Activated CD4-positive, alpha-beta memory T cell treated with anti-CD3 and anti-CD28 coated beads, Interleukin-2, amount 10 ng/mL, durations not matched to agents 7 days and 5 days (primary cell): ENCODE data around the gene TMEM127. TPM values are rescaled to one million over a fixed set of nuclear protein-coding genes. Genes with fewer than 3 reads are reported as not detected.
"Not testable (repeated sequence)": the region's sequence is repeated elsewhere in the genome, so short reads cannot be mapped to it uniquely, and the experiment has no call there.

Experiments used
- CTCF ChIA-PET: fragments of 350-600 bp; sonication (Branson Sonifier 250); formaldehyde crosslinking; loops from one replicate; lab custom pipeline; 2021; ENCODE audit warnings: antibody characterized with exemption, inconsistent platforms; lab: Charles Lee
- POLR2A ChIA-PET: fragments of 350-600 bp; sonication (Branson Sonifier 250); formaldehyde crosslinking; loops from one replicate; lab custom pipeline; 2021; ENCODE audit warnings: antibody characterized with exemption; lab: Charles Lee
- DNase-seq: peaks from one replicate; pipeline ENCODE4 v3.0.0-alpha.2; 2020
- H3K27ac Mint-ChIP-seq: one replicate; pipeline ENCODE4 v1.8.0; 2021; ENCODE audit warnings: mild to moderate bottlenecking, mixed read lengths
- H3K27me3 Mint-ChIP-seq: one replicate; pipeline ENCODE4 v1.8.0; 2021; ENCODE audit warnings: mixed read lengths
- H3K36me3 Mint-ChIP-seq: one replicate; pipeline ENCODE4 v1.8.0; 2021; ENCODE audit warnings: low read depth, mixed read lengths
- H3K4me1 Mint-ChIP-seq: one replicate; pipeline ENCODE4 v1.8.0; 2021; ENCODE audit warnings: mixed read lengths
- H3K4me3 Mint-ChIP-seq: one replicate; pipeline ENCODE4 v1.8.0; 2021; ENCODE audit warnings: mild to moderate bottlenecking, mixed read lengths
- H3K9me3 Mint-ChIP-seq: one replicate; pipeline ENCODE4 v1.8.0; 2021; ENCODE audit warnings: mixed read lengths
- total RNA-seq, 2 experiments: library from RNA; stranded (reverse); gene quantifications; one replicate each; pipeline ENCODE4 v1.2.3, GENCODE V29; 2021

TMEM127 gene
- total RNA-seq, 2 experiments from 2014 or later, result 42.4 to 44.0 TPM

- H3K27me3 Mint-ChIP-seq, result no peaks in the 10 kb centered on the region
- H3K4me1 Mint-ChIP-seq, result peaks cover 73% of the 10 kb centered on the region
- H3K27ac Mint-ChIP-seq, result peak overlapping the region; percentile 76
- no peak for DNase-seq
- no peaks in the 10 kb centered on the region for H3K9me3 Mint-ChIP-seq
- POLR2A ChIA-PET, result interaction anchor here (1.1 to 2.3 kb wide), 4 partner anchors 16 to 87 kb away, joined by 3 to 9 read pairs (median 4); partner anchors contain the start of gene STARD7
- CTCF ChIA-PET, result interaction anchor here (0.8 to 3.7 kb wide), 9 partner anchors 16 to 123 kb away, joined by 3 to 12 read pairs (median 5); partner anchors contain the start of genes ASTL and STARD7
- no peak overlapping the region for H3K4me3 Mint-ChIP-seq
- H3K36me3 Mint-ChIP-seq, result peaks cover 37% of the 10 kb centered on the region
These were observed 4.3 kb downstream of the TMEM127 start for GRCh38 chr2:96261328-96262003.

GRCh38 chr2:96260387-96261260 is 5.2 kb downstream of the TMEM127 start:
- CTCF ChIA-PET, result interaction anchor here (0.8 to 3.7 kb wide), 9 partner anchors 12 to 122 kb away, joined by 3 to 12 read pairs (median 5); partner anchors contain the start of genes ASTL and STARD7
- no peaks in the 10 kb centered on the region for H3K27me3 Mint-ChIP-seq
- H3K4me1 Mint-ChIP-seq, result peaks cover 72% of the 10 kb centered on the region
- POLR2A ChIA-PET, result interaction anchor here (1.1 to 2.3 kb wide), 5 partner anchors 15 to 86 kb away, joined by 3 to 12 read pairs (median 6); partner anchors contain the start of gene STARD7
- no peaks in the 10 kb centered on the region for H3K9me3 Mint-ChIP-seq
- H3K36me3 Mint-ChIP-seq, result peaks cover 37% of the 10 kb centered on the region
- H3K27ac Mint-ChIP-seq, result peak overlapping the region; percentile 76
- peak; percentile 50 for DNase-seq
- H3K4me3 Mint-ChIP-seq, result no peak overlapping the region

GRCh38 chr2:96259497-96259921 is 6.3 kb downstream of the TMEM127 start:
- peaks cover 72% of the 10 kb centered on the region for H3K4me1 Mint-ChIP-seq
- ChIA-PET CTCF (interaction anchor here (0.8 to 3.3 kb wide), 3 partner anchors 7 to 237 kb away, joined by 3 to 12 read pairs (median 6); partner anchors contain the start of gene ASTL), POLR2A (interaction anchor here (2.3 kb wide), 1 partner anchor 51 kb away, joined by 12 read pairs; the partner anchor contains the start of gene STARD7)

GRCh38 chr2:96258166-96259022 is 7.4 kb downstream of the TMEM127 start:
- ChIA-PET POLR2A (interaction anchor here (0.6 to 2.3 kb wide), 2 partner anchors 15 to 50 kb away, joined by 3 to 12 read pairs; partner anchors contain the start of gene STARD7), CTCF (interaction anchor here (1.4 kb wide), 1 partner anchor 9 kb away, joined by 6 read pairs; no protein-coding TSS in a partner anchor)
- no peak for DNase-seq
- no peaks in the 10 kb centered on the region for H3K9me3 Mint-ChIP-seq
- H3K27ac Mint-ChIP-seq, result no peak overlapping the region
- H3K36me3 Mint-ChIP-seq, result peaks cover 40% of the 10 kb centered on the region
- peaks cover 61% of the 10 kb centered on the region for H3K4me1 Mint-ChIP-seq
- no peaks in the 10 kb centered on the region for H3K27me3 Mint-ChIP-seq
- no peak overlapping the region for H3K4me3 Mint-ChIP-seq

More at GRCh38 chr2:96259497-96259921, 6.3 kb downstream of the TMEM127 start:
- DNase-seq, result no peak
- no peaks in the 10 kb centered on the region for H3K9me3 Mint-ChIP-seq
- H3K36me3 Mint-ChIP-seq, result peaks cover 38% of the 10 kb centered on the region
- H3K4me3 Mint-ChIP-seq, result no peak overlapping the region
- peak overlapping the region; percentile 32 for H3K27ac Mint-ChIP-seq
- no peaks in the 10 kb centered on the region for H3K27me3 Mint-ChIP-seq

DNA sequence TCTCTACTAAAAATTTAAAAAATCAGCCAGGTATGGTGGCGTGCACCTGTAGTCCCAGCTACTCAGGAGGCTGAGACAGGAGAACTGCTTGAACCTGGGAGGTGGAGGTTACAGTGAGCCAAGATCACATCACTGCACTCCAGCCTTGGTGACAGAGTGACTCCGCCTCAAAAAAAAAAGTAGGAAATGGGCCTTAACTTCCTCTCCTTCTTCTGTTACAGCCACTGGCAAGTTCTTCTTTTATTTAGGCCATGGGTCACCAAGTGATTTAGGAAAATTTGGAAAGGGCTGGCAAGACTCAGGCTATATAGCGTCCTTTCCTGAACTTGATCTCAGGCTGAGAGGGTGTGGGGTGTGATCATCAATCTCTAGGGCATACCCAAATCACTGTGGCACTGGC is 8.1 kb downstream of the TMEM127 start:
- Mint-ChIP-seq H3K27ac (peak overlapping the region; percentile 23), H3K36me3 (peaks cover 45% of the 10 kb centered on the region), H3K4me1 (peaks cover 57% of the 10 kb centered on the region)
- CTCF ChIA-PET, result interaction anchor here (1.7 kb wide), 1 partner anchor 9 kb away, joined by 8 read pairs; no protein-coding TSS in a partner anchor
- POLR2A ChIA-PET, H3K27me3 Mint-ChIP-seq, DNase-seq, H3K4me3 Mint-ChIP-seq, H3K9me3 Mint-ChIP-seq: not testable (repeated sequence)

DNA sequence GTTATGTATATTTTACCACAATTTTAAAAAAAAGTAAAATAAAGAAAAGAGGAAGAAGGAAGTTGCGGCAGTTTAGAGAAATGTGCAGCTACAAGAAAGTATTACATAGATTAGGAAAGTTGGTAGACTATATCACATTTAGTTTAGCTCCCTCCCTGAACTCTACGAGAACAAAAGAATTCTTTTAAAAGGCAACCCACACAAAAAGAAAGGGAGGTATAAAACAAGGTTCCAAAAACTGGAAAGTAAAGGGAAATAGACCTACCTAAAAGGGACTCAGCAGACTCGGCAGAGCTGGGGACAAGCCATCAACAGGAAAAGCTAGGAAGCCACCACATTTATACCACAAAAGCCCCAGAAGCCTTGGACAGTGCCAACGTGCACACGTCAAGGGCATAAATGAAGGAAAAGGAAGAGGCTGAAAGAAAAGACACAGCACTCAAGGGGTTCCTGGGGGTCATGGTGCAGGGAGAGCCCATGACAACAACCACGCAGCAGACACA is 9.1 kb downstream of the TMEM127 start:
- no peak for DNase-seq
- H3K36me3 Mint-ChIP-seq, result peaks cover 49% of the 10 kb centered on the region
- H3K4me3 Mint-ChIP-seq, result no peak overlapping the region
- H3K27ac Mint-ChIP-seq, result peak overlapping the region; percentile 22
- POLR2A ChIA-PET, result interaction anchor here (0.8 to 2.3 kb wide), 2 partner anchors 15 to 48 kb away, joined by 4 to 9 read pairs; partner anchors contain the start of gene STARD7
- peaks cover 58% of the 10 kb centered on the region for H3K4me1 Mint-ChIP-seq
- H3K9me3 Mint-ChIP-seq, result no peaks in the 10 kb centered on the region
- CTCF ChIA-PET, result interaction anchor here (1.7 kb wide), 1 partner anchor 10 kb away, joined by 8 read pairs; no protein-coding TSS in a partner anchor
- H3K27me3 Mint-ChIP-seq, result no peaks in the 10 kb centered on the region

DNA sequence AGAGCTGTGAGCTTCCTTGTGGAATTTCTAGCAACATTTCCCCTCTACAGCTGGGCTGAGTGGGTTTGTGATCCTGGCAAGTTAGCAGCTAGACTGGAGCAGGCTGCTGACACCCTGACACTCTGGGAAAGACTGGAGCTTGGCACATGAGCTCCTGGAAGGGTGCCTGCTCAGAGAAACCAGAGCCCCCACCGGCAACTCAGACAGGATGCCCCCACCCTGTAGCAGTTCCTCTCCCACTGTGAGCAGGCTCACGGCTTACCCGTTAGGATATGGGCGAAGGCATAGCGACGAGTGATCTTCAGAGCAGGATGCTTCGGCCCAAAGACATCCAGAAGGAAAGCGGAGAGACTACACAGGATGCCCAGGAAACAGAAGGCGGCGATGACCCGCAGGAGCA is 11.2 kb downstream of the TMEM127 start:
- ChIA-PET POLR2A (interaction anchor here (1.3 to 2.0 kb wide), 3 partner anchors 9 to 50 kb away, joined by 4 to 13 read pairs (median 6); no protein-coding TSS in a partner anchor), CTCF (interaction anchor here (0.5 kb wide), 1 partner anchor 116 kb away, joined by 3 read pairs; no protein-coding TSS in a partner anchor)
- Mint-ChIP-seq H3K27me3 (no peaks in the 10 kb centered on the region), H3K27ac (no peak overlapping the region), H3K9me3 (no peaks in the 10 kb centered on the region), H3K4me3 (no peak overlapping the region), H3K4me1 (peaks cover 53% of the 10 kb centered on the region), H3K36me3 (peaks cover 52% of the 10 kb centered on the region)
- no peak for DNase-seq

GRCh38 chr2:96253006-96253405 is 12.8 kb downstream of the TMEM127 start:
- Mint-ChIP-seq H3K27me3 (no peaks in the 10 kb centered on the region), H3K27ac (no peak overlapping the region), H3K36me3 (peaks cover 53% of the 10 kb centered on the region), H3K4me1 (peaks cover 40% of the 10 kb centered on the region), H3K4me3 (no peak overlapping the region), H3K9me3 (no peaks in the 10 kb centered on the region)
- no peak for DNase-seq
- ChIA-PET CTCF (no interaction called here), POLR2A (interaction anchor here (2.0 kb wide), 1 partner anchor 11 kb away, joined by 13 read pairs; no protein-coding TSS in a partner anchor)

GRCh38 chr2:96252526-96252925 is 13.3 kb downstream of the TMEM127 start:
- Mint-ChIP-seq H3K4me1 (peaks cover 41% of the 10 kb centered on the region), H3K36me3 (peaks cover 53% of the 10 kb centered on the region), H3K27me3 (no peaks in the 10 kb centered on the region), H3K9me3 (no peaks in the 10 kb centered on the region), H3K27ac (peak overlapping the region; percentile 23), H3K4me3 (no peak overlapping the region)
- CTCF ChIA-PET, result no interaction called here
- POLR2A ChIA-PET, result interaction anchor here (2.0 kb wide), 1 partner anchor 10 kb away, joined by 13 read pairs; no protein-coding TSS in a partner anchor
- no peak for DNase-seq

DNA sequence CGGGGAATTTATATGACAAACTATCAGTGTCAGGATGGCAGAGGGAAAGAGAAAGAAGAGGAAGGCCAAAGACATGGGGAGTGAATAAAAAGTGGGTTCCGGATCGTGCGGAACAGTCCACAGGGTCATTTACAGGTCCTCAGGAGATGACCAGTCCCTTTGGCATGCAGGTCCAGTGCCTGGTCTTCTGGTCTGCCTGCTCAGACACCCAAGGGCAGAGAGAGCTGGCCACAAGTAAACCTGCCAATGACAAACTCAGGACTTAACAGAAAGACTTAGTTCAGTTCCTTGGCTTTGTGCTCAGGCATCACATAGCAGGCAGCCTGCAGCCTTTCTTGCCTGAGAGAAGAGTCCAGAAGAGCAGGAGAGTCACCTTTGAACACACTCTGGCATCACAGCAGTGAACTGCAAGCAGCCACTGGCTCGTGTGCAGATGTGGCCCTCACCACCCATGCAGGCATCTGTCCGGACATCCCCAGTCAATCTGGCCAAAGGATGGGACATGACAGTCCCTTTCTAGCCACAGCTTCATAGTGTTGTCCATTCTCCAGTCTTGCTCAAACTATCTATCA is 14.0 kb downstream of the TMEM127 start:
- H3K4me3 Mint-ChIP-seq, result no peak overlapping the region
- peak overlapping the region; percentile 23 for H3K27ac Mint-ChIP-seq
- H3K9me3 Mint-ChIP-seq, result no peaks in the 10 kb centered on the region
- H3K4me1 Mint-ChIP-seq, result peaks cover 40% of the 10 kb centered on the region
- ChIA-PET POLR2A (interaction anchor here (2.3 kb wide), 1 partner anchor 10 kb away, joined by 7 read pairs; no protein-coding TSS in a partner anchor), CTCF (no interaction called here)
- no peaks in the 10 kb centered on the region for H3K27me3 Mint-ChIP-seq
- no peak for DNase-seq
- peaks cover 56% of the 10 kb centered on the region for H3K36me3 Mint-ChIP-seq

- Mint-ChIP-seq H3K4me3 (no peak overlapping the region), H3K27ac (peak overlapping the region; percentile 48), H3K4me1 (peaks cover 49% of the 10 kb centered on the region), H3K27me3 (no peaks in the 10 kb centered on the region), H3K9me3 (peaks cover 8% of the 10 kb centered on the region), H3K36me3 (peaks cover 59% of the 10 kb centered on the region)
- DNase-seq, result no peak
- ChIA-PET POLR2A (interaction anchor here (1.1 to 2.3 kb wide), 3 partner anchors 9 to 42 kb away, joined by 3 to 7 read pairs (median 3); partner anchors contain the start of gene STARD7), CTCF (no interaction called here)
These were observed 15.6 kb downstream of the TMEM127 start for GRCh38 chr2:96250188-96250587.
